Measurements from ENCODE around the gene COX8C.

DNA sequence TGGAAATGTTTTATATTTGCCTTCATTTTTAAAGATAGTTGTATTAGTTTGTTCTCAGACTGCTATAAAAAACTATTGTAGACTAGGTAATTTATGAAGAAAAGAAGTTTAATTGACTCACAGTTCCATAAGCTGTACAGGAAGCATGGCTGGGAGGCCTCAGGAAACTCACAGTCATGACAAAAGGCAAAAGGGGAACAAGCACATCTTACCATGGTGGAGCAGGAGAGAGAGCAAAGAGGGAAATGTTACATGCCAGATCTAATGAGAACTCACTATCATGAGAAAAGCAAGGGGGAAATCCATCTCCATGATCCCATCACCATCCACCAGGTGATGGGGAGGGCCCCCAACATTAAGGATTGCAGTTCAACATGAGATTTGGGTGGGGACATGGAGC lies 48.2 kb downstream of the COX8C start:
- TF ChIP-seq CTCF (conservative IDR thresholded peaks at IDR 0.05 in 1 of 2, IDR thresholded peaks at IDR 0.05 in 1 of 2; ENCODE audit: low read depth in 1 of 2, low read length in 2 of 2): no peak
- TF ChIP-seq EZH2 (IDR thresholded peaks at IDR 0.05; ENCODE audit: low read length, missing control alignments): no peak

All from fibroblast of lung (primary cell).